NCI-H774 (cell line): ENCODE results near the gene TBC1D24.
A peak's percentile ranks its signal among the peaks of the same experiment; 100 is the strongest.

Experiments used
- DNase-seq: peaks from one replicate; lab custom pipeline; 2025; lab: John Stamatoyannopoulos, UW

Gene TBC1D24

DNA sequence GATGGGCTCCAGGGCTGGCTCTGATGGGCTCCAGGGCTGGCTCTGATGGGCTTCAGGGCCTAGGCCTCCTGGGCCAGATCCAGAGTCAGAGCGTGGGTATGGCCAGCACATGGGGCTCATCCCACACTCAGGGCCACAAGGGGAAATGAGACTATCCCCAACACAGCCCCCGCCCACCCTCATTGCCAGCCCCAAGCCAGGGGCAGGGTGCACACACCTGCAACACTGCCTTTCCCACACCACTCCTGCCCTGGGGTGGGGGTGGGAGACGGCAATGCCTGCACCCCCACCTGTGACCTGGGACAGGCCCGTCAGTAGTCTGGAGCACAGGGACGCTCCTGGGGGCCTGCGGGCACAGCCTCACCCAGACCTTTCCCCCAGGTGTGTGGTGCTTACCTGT lies 24.5 kb downstream of the TBC1D24 start:
- DNase-seq: no peak

GRCh38 chr16:2499890-2500429 lies 25.0 kb downstream of the TBC1D24 start:
- DNase-seq: no peak

- no peak for DNase-seq
These were observed 25.5 kb downstream of the TBC1D24 start for GRCh38 chr16:2500430-2500917.

GRCh38 chr16:2500918-2501750 lies 26.2 kb downstream of the TBC1D24 start:
- DNase-seq: peak; percentile 1

DNA sequence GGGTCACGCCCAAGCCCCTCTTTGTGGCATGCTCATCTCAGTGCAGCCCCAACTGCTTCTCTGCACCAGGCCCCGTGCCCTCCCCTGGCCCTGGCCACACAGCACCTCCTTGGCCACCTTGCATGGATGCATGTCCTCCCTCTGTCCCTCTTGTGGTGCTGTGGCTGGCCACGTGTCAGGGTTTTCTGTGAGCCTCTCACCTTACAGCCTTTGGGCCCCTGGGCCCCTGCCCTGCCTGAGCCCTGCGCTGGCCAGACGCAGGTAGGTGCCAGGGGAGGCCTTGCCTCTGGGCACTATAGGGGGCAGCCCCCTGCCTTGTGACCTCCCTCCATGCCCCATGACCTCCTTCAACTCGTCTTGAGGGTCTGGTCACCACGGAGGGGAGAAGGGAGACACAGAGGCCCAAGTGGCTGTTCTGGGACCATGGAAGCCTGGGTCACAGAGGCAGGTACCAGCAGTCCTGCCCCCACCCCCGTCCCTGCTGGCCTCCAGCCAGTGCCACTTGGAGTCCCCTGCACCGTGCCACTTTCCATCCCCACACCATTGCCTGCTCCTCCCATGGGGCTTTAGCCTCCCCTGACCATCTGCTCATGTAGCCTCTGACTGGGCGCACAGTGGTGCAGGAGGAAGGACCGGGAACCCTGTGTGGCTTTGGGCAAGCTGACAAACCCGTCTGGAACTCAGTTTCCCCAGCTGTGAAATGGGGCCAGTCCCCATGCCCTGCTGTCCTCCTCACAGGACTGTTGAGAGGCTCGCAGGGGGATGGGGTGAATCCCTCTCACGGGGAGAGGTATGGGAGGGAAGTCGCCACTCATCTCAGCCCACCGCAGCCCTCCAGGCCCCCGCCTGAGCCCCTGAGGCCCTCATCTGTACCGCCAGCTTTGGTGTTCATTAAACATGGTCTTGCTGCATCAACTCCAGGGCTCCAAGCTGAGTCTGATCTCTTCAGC lies 27.3 kb downstream of the TBC1D24 start:
- DNase-seq: no peak

DNA sequence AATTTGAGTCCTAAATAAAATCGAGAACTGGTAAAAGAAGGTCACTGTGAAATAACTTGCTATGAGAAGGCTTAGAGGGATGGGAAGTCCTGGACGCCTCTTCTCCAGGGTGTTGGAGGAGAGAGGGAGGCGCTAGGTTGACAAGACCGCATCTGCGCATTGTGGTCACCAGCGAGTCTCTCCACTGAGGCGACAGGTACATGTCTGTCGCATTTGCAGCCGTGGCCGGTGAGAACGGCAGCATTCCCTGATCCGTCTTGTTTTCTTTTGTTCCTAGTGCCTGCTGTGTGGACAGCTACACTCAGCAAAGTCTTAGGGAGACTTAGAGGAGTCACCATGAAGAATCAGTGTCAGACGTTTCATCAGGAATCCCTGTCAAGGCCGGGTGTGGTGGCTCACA lies 30.8 kb downstream of the TBC1D24 start:
- no peak for DNase-seq

GRCh38 chr16:2507052-2507659 lies 32.2 kb downstream of the TBC1D24 start:
- DNase-seq: no peak

- no peak for DNase-seq
These were observed 32.7 kb downstream of the TBC1D24 start for GRCh38 chr16:2507665-2508064.

DNA sequence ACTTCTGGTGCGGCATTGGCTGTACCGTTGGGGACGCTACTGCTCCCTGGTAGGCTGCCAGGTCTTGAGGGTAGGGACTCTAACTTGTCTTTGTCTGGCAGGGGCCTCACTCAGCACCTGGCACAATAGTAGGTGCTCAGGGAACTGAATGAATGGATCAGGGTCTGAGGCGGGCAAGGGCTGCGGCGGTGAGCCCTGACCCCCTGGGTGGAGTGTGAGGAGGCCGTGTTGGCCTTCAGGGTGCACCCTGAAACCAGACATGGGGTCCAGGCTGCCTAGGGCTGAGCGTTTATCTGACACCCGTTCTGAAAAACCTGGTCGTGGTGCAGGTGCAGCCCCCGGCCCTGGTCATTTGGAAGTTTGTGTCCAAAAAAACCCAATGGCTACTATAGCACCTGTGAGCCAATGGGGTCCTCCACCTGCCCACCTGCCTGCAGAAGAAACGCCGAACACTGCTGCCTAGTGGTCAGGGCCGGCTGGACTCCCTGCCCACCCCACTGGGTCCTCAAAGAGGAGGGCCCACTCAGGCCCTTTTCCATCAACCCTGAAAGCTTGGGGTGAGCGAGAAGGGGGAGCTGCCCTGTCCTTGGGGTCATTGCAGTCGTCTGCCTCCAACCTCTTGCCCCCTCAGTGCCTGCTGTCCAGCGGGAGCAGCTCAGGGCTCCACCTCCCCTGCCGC lies 33.9 kb downstream of the TBC1D24 start:
- no peak for DNase-seq

DNA sequence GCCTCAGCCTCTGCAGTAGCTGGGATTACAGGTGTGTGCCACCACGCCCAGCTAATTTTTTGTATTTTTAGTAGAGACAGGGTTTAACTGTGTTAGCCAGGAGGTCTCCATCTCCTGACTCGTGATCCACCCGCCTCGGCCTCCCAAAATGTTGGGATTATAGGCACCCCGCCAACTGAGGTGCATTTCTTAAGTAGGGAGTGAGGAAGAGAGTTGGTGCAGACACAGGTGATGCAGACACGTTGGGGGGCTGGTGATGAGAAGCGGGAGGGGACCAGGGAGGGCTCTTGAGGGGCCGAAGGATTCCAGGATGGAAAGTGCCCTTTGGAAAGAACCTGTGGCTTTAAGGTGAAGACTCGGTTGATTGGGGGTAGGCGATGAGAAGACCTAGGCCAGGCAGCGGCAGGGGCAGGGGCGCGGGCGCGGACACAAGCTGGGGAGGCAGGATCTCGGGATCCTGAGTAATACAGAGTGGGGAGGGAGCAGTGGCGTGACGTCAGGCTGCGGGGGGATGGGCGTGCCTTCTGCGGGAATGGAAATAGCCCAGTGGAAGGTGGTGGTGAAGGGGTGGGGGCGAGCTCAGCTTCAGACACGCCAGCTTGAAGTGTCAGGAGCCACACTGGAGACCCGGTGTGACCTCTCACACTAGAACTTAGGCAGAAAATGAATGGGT lies 36.3 kb downstream of the TBC1D24 start:
- DNase-seq: no peak

DNA sequence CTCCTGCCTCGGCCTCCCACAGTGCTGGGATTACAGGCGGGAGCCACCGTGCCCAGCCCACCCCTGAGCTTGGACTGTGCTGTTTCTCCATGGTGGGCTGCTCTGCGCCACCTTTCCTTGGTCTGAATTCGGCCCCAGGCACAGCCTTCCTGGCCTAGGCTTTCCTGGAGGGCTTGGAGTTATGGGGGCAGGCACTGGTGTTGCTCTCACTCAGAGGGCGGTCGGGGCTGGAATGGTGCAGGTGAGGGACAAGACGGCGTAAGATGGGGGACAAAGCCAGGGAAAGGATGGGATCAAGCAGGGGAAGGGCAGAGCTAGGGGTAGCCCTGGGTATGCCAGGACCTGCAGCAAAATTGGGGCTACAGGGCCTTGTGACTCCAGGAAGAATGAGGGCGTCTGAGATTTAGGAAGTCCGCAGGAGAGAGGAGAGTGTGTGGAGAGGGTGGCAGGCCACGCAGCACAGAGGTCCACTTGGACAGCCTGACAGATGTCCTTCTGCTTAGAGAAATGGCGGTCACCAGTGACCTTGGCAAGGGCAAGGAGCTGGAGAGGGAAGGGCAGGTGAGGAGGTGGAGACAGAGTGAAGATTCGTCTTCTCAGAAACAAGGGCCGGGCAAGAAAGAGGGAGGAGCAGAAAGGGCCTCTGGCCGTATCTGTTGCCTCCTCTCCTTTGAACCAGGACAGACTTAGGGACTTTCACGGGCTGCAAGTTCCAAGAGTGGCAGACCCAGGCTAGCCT lies 37.2 kb downstream of the TBC1D24 start:
- DNase-seq: no peak

DNA sequence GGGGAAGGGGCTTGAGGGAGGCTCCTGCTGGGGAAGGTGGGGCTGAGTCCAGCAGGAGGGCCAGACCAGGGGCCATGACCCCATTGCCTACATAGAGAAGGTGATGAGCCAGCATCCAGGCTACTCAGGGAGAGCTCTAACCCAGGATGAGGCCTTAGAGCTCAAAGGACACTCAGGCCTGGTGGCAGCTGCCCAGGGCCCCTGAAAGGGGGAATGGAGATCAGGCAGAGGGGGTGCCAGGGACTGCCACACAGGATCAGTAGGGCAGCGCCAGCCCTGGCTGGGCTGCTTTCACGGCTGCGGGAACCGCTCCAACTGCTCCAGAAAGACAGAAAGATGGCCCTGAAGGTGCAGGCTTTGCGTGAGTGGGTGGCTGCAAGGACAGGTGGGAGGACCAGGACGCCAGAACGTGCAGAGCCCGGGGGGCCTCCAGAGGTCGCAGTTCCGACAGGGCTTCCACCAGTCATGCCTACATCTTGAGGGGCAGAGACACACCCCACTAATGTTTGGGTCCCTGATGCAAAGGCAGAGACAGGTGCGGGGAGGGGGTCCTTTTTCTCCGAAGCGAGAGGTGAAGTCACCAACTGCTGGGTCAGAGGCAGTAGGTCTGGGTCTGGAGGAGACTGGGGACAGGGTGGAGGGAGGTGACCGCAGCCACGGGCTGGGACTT lies 37.9 kb downstream of the TBC1D24 start:
- no peak for DNase-seq

- DNase-seq: peak; percentile 81
These were observed 38.7 kb downstream of the TBC1D24 start, which contains the start of gene ATP6V0C for GRCh38 chr16:2513405-2514332. ATP6V0C (plus strand) TSS chr16:2513952; CDS start chr16:2514104, 152 bp downstream.

DNA sequence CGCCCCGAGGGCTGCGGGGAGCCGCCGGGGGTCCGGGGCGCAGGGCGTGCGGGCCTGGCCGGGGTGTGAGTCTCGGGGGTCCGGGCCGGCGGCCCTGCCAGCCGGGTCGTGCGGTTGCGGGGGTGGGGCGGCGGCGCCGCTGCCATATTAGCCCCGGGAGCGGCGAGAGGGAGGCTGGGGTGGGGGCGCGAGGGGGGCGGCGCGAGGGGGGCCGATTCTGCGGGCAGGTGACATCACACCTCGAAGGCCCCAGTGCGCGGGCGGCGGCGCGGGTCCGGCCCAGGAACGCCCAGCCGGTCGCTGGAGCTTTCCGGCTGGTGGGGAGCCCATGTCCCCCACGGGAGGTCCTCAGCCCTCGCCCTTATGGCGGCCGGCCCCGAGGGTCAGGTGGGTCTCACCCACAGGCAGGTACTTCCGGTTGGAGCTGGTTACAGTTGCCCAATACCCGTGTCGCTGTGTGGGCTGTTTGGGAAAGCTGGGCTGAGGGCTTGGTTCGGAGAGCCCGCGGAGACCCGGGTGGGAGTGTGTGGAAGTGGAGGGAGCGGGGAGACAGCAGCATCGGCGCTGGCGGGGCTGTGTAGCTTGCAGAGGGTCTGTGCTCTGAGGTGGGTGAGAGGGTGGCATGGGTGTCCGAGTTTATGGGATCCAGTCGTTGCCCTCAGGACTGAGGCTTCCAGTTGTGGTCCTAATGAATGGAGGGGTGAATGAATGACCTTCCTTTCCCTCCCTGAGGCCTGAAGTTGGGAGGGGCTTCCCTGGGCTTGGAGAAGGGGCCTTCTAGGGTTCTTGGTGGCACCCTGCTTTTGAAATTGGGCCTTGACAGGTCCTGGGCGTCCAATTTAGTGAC lies 39.6 kb downstream of the TBC1D24 start:
- DNase-seq: no peak

- no peak for DNase-seq
These were observed 40.4 kb downstream of the TBC1D24 start for GRCh38 chr16:2515180-2515851.

GRCh38 chr16:2516391-2517240 lies 41.7 kb downstream of the TBC1D24 start:
- no peak for DNase-seq
